Thyroid gland (tissue), 4 donors: ENCODE results near the gene COL6A3.

Experiments
- CTCF ChIP-seq, 6 experiments: fragments of 200-600 bp in 3 of 6; fragments of 450-650 bp in 3 of 6; sonication (generic) in 3 of 6; IDR thresholded peaks; one replicate each; pipeline ENCODE4 v1.5.1; 2016 to 2019; ENCODE audit warnings: antibody characterized with exemption in 6 of 6, mild to moderate bottlenecking in 2 of 6, inconsistent platforms in 1 of 6, moderate library complexity in 1 of 6
- POLR2A ChIP-seq, 2 donors: fragments of 450-650 bp; IDR thresholded peaks; one replicate each; pipeline ENCODE4 v1.6.1; 2017; ENCODE audit warnings: antibody characterized with exemption in 2 of 2, mild to moderate bottlenecking in 2 of 2, moderate library complexity in 1 of 2

GRCh38 chr2:237441605-237442274, 27.8 kb upstream of the COL6A3 start:
- no peak for TF ChIP-seq CTCF (IDR thresholded peaks at IDR 0.05)
- no peak for TF ChIP-seq POLR2A (IDR thresholded peaks at IDR 0.05)
